NCI-H2171 (cell line): Measurements from ENCODE around the gene CCL27.

ENCODE experiments used
- DNase-seq: peaks from one replicate; lab custom pipeline; 2025; lab: John Stamatoyannopoulos, UW

CCL27 gene

DNA sequence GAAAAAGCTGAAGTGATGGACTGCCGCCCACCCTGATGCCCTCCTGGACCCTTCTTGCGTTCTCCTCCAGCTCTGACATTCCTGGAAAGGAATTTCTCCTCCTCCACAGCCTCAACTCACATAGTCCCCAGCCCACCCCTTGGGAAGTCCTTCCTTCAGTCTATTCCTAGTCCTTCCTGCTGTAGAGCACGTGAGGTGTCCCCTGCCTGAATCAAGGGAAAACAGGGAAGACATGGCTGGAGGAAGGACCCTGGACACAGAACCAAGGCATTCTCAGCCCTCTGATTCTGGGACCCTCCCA is 37.3 kb downstream of the CCL27 start:
- no peak for DNase-seq

DNA sequence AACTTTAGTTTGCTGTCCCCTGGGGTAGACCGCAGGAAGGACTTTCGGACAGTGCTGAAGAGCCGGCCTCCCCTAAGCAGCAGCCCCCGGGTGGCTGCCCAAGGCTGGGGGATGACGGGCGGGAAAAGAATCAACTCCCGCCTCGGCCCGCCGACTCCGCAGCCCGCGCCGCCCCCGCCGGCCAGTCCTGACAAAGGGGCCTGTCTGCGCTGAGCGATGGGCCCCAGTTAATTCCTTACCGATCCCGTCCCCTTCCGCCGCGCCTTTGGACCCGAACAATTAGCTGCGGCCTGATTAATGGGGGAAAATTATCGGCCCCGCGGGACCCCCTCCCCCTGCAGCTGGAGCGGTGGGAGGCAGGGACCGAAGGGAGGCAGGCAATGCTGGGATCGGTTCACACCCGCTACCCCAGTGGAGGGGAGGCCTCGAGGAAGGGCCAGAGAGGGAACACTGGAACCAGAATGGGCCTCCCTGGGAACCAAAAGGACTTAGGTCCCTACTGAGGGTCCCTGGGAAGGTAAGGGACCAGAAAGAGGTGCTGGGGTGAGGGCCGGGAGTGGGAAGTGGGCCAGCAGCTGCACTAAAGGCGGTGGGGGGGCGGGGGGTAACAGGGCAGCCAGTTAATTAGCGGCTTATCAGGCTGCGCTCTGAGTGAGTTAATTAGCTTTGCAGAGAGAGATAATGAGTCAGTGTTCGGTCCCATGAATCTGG is 37.8 kb downstream of the CCL27 start:
- no peak for DNase-seq

DNA sequence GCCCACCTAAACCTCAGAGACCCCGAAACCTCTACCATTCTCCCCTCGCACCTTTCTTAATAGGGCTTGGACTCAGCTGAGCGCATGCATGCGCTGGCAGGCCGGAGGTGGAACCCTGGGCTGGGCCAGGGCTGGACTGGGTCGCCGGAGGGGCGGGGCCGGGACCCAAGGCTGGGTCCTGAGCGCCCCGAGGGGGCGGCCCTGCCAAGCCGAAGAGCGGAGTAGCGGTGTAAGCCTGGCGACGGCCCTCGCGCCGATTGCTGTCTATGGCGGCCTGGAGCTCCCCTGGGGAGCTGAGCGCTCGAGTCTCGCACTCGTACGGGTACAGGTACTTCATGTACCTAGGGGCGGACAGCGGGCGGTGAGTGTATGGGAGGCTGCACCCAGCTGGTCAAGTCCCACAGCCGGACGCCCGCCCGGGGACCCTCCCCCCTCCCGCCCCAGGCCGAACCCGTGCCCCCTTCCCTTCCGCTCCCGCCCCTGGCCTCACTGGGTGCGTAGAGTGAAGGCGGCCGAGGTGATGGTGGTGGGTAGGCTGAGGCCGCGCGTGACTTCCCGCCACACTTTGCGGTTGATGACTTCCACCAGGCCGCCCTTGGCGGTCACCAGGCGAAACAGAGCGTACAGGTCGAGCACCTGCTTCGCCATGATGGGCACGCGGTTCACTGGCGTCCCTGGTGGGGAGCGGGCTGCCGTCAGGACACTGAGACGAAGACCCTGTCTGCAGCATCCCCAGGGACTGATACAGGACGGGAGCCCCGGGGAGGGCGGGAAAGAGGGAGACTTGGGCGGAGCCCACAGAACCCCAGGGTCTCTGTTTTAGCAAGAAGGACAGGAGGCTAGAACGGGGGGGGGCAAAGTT is 38.9 kb downstream of the CCL27 start:
- no peak for DNase-seq

DNA sequence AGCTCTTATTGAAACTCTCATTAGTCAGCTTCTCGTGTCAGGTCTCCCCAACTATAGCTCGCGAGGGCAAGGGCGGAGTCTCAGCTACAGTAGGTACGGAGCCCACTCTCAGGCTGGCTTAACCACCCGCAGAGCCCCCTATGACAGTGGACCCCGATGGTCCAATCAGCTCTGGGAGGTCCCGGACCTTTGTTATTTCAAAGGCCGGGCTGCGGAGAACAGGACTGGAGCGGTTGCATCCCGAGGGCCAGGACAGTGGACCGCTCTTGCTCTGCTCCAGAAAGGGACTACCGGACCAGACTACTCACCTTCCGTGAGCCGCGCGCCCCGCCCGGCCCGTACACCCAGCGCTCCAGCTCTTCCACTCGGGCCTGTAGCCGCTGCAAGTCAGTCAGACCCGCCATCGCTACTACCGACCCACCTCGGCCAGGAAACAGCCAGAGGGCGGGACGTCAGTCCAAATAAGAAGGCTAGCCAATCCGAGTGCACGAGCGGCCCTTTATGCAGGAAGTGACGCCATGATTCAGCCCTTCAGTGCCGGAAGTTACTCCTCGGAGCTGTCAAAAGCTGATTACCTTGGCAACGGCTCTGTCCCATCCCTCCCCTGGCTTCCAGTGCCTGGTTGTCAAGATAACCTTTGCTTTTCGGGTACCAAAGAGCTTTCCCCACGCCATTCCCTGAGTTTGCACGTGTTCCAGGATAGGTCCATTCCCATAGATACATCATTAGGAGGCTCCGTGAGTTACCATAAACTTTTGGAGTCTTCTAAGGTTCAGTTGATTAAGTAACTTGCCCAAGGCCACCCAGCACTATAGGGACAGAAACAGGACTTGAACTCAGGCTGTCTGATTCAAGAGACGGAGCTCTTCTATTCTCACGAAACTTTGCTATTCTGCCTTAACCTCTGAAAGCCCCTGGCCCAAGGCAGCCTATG is 42.1 kb downstream of the CCL27 start, which contains the start of gene DCTN3:
Gene DCTN3, minus strand, starts transcription at position 435 of the 934 bp plus-strand sequence. Its CDS starts 31 bp downstream, at position 404.
- DNase-seq = peak; percentile 80

DNA sequence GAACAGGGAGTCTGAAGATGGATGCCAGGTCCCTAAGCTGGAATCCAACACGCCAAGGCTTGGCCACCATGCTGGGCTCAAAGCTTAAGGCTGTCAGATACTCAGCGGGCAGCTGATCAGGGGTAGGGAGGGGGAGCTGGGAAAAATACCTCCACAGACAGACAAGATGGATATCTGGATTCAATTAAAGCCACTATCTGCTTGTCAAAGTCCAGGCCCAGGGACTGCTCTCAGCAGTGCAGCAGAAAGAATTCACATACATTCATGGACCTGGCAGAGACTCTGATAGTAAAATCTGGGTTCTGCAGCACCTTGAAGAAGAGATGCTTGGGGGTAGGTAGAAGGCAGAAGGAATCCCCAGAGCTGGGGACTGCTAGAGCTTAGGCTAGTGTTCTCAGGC is 47.3 kb downstream of the CCL27 start:
- DNase-seq = no peak

DNA sequence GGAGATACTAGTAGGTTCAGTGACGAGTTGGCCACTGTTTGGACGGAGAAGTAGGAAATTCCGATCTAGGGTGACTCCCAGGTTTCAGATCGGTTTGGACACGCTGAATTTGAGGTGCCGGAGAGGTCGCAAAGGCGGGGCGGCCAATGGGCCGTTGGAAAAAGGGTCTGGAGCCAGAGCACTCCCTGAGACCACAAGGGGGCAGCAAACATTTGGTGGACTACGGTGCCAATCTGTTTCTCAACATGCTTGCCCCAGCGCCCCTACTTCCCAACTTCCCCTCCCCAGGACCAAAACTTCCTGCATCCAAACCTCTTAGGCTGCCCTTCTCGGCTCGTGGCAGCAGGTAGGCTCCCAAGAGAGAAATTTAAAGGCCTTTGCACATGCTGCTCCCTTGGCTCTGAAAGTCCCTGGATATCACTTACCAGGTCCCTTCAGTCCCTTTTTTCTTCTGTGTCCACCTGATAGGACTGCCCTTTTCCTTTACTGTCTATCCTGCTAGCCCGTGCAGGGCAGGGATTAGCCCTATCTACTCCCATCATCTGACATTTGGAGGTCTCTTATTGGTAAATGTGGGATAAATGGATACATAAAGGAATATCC is 49.6 kb downstream of the CCL27 start:
- peak; percentile 19 for DNase-seq
